Lower lobe of right lung (tissue), 2 donors: ENCODE results near the gene ESPN. TPM values are rescaled to one million over a fixed set of nuclear protein-coding genes. Genes with fewer than 3 reads are reported as not detected.

Source experiments
- ATAC-seq, 2 donors: fragments of 200-7000 bp; cut with Tn5 transposase; one replicate each; pipeline ENCODE4 v1.9.1; 2020 to 2022; ENCODE audit warnings: mild to moderate bottlenecking in 2 of 2, moderate library complexity in 2 of 2
- DNase-seq: peaks from one replicate; pipeline ENCODE4 v3.0.0-alpha.2; 2020
- H3K27ac ChIP-seq: fragments of 200-600 bp; one replicate; pipeline ENCODE4 v1.8.0; 2022
- H3K27me3 ChIP-seq: fragments of 200-600 bp; one replicate; pipeline ENCODE4 v1.8.0; 2022; ENCODE audit warnings: low read depth
- H3K36me3 ChIP-seq: fragments of 200-600 bp; one replicate; pipeline ENCODE4 v1.8.0; 2022; ENCODE audit warnings: mild to moderate bottlenecking
- H3K4me1 ChIP-seq: fragments of 200-600 bp; one replicate; pipeline ENCODE4 v1.8.0; 2022
- H3K4me3 ChIP-seq: fragments of 200-600 bp; one replicate; pipeline ENCODE4 v1.8.0; 2022; ENCODE audit warnings: mild to moderate bottlenecking
- H3K9me3 ChIP-seq: fragments of 200-600 bp; one replicate; pipeline ENCODE4 v1.8.0; 2022
- intact Hi-C: fragments of 100-400 bp; cut with DNase I; formaldehyde crosslinking; loops from one replicate; pipeline ENCODE4 v1.11.0; 2022
- total RNA-seq: library from RNA; stranded (reverse); fragmentation: NEBNext Ultra II Directional; extraction: Animal tissue kit (Norgen Biotek cat#: 25700); gene quantifications from one replicate; pipeline ENCODE4 v1.2.1, GENCODE V29; 2021
- TF ChIP-seq, protein P1 (sequence below): fragments of 200-600 bp; IDR thresholded peaks from one replicate; pipeline ENCODE4 v1.8.0; 2022; ENCODE audit warnings: antibody characterized with exemption, mild to moderate bottlenecking
- donor health status: DM: no; HTN: yes; CAD: no; lungs with severe emphysema.

The ESPN gene
- total RNA-seq, 1 donor from 2014 or later = 8.3 TPM

- ATAC-seq (peak; percentile 60 to 79), DNase-seq (peak; percentile 66)
- no peaks in the 10 kb centered on the region for H3K36me3 ChIP-seq
- H3K4me3 ChIP-seq = no peak overlapping the region
- intact Hi-C loops = no loop called here
- no peak overlapping the region for H3K27ac ChIP-seq
- TF ChIP-seq, protein P1, sequence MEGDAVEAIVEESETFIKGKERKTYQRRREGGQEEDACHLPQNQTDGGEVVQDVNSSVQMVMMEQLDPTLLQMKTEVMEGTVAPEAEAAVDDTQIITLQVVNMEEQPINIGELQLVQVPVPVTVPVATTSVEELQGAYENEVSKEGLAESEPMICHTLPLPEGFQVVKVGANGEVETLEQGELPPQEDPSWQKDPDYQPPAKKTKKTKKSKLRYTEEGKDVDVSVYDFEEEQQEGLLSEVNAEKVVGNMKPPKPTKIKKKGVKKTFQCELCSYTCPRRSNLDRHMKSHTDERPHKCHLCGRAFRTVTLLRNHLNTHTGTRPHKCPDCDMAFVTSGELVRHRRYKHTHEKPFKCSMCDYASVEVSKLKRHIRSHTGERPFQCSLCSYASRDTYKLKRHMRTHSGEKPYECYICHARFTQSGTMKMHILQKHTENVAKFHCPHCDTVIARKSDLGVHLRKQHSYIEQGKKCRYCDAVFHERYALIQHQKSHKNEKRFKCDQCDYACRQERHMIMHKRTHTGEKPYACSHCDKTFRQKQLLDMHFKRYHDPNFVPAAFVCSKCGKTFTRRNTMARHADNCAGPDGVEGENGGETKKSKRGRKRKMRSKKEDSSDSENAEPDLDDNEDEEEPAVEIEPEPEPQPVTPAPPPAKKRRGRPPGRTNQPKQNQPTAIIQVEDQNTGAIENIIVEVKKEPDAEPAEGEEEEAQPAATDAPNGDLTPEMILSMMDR = no peak
- peaks cover 14% of the 10 kb centered on the region for H3K27me3 ChIP-seq
- no peaks in the 10 kb centered on the region for H3K9me3 ChIP-seq
- H3K4me1 ChIP-seq = no peaks in the 10 kb centered on the region
These were observed 22.9 kb upstream of the ESPN start for GRCh38 chr1:6401673-6402072.

DNA sequence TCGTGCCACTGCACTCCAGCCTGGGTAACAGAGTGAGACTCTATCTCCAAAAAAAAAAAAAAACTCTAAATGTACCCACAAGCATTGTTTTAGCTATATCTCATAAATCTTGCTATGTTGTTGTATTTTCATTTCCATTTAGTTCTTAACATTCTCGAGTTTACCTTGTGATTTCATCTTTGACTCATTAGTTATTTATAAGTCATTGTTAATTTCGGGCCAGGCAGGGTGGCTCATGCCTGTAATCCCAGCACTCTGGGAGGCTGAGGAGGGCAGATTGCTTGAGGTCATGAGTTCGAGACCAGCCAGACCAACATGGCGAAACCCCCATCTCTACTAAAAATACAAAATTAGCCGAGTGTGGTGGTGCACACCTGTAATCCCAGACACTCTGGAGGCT is 16.6 kb upstream of the ESPN start:
- Histone ChIP-seq H3K27ac (no peak overlapping the region), H3K36me3 (no peaks in the 10 kb centered on the region), H3K4me3 (no peak overlapping the region), H3K4me1 (no peaks in the 10 kb centered on the region), H3K27me3 (peaks cover 25% of the 10 kb centered on the region), H3K9me3 (no peaks in the 10 kb centered on the region)
- no peak for DNase-seq
- no peak for ATAC-seq
- TF ChIP-seq, protein P1 = no peak
- intact Hi-C loops = no loop called here

DNA sequence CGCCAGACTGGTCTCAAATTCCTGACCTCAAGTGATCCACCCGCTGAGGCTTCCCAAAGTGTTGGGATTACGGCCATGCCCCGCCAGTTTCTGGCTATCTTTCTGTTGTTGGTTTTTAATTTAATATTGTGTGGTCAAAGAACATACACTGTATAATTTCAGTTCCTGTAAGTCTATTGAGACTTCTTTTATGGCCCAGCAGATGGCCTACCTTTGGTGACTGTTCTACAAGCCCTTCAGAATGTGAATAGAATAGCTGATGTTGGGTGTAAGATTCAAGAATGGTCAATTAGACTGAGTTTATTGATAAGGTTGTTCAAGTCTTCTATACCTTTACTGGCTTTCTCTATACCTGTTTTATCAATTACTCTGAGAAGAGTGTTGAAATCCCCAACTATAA is 15.5 kb upstream of the ESPN start:
- Histone ChIP-seq H3K9me3 (no peaks in the 10 kb centered on the region), H3K27me3 (peaks cover 25% of the 10 kb centered on the region), H3K36me3 (no peaks in the 10 kb centered on the region), H3K27ac (no peak overlapping the region), H3K4me1 (no peaks in the 10 kb centered on the region), H3K4me3 (no peak overlapping the region)
- TF ChIP-seq, protein P1 = no peak
- intact Hi-C loops = no loop called here
- DNase-seq (no peak), ATAC-seq (no peak)

GRCh38 chr1:6409733-6410132 is 14.8 kb upstream of the ESPN start:
- Histone ChIP-seq H3K4me1 (peaks cover 5% of the 10 kb centered on the region), H3K27me3 (peaks cover 30% of the 10 kb centered on the region), H3K27ac (no peak overlapping the region), H3K9me3 (no peaks in the 10 kb centered on the region), H3K4me3 (no peak overlapping the region), H3K36me3 (no peaks in the 10 kb centered on the region)
- intact Hi-C loops = no loop called here
- DNase-seq (no peak), ATAC-seq (no peak)
- TF ChIP-seq, protein P1 = no peak

- H3K27me3 ChIP-seq = peaks cover 31% of the 10 kb centered on the region
- DNase-seq (no peak), ATAC-seq (no peak)
- intact Hi-C loops = no loop called here
- no peak overlapping the region for H3K4me3 ChIP-seq
- peaks cover 5% of the 10 kb centered on the region for H3K4me1 ChIP-seq
- no peaks in the 10 kb centered on the region for H3K9me3 ChIP-seq
- no peak overlapping the region for H3K27ac ChIP-seq
- no peaks in the 10 kb centered on the region for H3K36me3 ChIP-seq
- TF ChIP-seq, protein P1 = no peak
These were observed 14.2 kb upstream of the ESPN start for GRCh38 chr1:6410248-6410893.
